LoVo (cell line): ENCODE data around the gene REP15.
A peak's percentile ranks its signal among the peaks of the same experiment; 100 is the strongest.
"Not testable (repeated sequence)": the region's sequence is repeated elsewhere in the genome, so short reads cannot be mapped to it uniquely, and the experiment has no call there.

ENCODE experiments used
- DNase-seq: peaks from one replicate; pipeline ENCODE4 v3.0.0-alpha.2; 2016; ENCODE audit warnings: low spot score

REP15 gene

DNA sequence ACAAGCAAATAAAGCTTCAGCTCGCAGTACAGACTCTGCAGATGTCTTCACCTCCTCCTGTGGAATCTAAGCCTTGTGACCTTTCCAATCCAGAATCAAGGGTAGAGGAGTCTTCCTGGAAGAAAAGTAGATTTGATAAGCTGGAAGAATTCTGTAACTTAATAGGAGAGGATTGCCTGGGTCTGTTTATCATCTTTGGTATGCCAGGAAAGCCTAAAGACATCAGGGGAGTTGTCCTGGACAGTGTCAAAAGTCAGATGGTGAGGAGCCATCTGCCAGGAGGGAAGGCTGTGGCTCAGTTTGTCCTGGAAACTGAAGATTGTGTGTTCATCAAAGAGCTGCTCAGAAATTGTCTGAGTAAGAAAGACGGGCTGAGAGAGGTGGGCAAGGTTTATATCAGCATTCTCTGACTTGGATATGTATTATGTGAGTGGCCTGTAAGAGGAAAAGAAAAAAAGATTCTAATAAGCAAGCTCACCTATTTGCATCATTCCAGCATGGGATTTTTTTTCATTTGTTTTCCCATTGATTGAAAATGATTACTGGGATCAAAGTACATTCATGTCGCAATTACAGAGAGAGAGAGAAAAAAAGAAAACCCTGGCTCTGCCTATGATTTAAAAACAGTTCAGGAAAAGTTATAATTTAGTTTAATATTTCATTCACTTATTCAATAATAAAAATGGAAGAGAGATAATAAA, 767 bp downstream of the REP15 start:
- DNase-seq: no peak

DNA sequence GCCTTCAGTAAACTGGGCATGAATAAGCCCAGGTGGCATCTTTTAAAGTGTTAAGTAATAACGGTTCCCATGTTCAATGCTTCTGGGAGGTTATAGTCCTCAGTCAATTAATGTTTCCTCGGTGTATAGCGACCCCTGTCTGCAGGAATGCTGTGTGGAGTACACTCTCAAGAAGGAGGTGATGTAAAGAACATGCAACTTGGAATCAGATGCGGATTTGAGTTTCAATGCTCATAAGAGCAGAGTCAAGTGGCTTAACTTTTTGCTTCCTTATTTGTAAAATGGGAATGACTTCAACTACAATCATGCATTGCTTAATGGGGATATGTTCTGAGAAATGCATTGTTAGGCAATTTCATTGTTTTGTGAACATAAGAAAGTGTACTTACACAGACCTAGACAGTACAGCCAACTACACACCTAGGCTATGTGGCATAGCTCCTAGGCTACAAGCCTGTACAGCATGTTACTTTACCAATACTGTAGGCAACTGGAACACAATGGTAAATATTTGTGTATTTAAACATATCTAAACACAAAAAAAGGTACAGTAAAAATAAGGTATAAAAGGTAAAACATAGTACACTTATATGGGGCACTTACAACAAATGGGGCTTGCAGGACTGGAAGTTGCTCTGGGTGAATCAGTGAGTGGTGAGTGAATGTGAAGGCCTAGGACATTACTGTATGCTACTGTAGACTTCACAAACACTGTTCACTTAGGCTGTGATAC, 7.6 kb downstream of the REP15 start:
- DNase-seq: peak; percentile 88

DNA sequence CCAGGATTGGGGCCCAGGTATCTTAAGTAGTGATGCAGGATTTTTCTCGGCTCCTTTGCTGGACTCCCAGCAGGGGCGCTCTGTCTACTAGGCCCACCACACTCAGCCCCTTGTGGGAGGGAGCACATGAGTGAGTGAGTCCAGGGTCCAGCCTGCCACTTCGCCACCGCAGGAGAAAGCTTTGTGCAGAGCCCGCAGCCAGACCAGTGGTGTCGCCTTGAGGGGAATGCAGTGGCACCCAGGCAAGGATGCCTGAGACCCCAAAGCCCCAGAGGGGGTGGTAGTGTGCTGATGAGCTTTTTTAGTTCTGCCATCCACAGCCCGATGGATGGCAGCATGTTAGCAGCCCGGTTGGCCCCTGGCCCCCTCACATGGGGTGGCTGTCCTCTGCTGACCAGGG, 9.0 kb downstream of the REP15 start:
- no peak for DNase-seq

DNA sequence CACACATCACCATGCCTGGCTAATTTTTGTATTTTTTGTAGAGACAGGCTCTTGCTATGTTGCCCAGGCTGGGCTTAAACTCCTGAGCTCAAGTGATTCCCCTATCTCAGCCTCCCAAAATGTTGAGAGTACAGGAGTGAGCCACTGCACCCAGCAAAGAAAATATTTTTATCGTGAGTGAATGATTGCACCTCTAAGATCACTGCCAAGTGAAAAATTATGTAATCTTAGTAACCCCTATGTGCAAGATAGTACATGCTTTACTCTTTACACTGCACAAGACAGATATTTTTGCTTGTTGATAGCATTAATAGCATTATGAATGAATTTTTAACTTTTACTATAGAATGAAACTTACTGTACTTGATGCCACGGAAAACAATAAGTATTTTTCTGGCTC, 11.0 kb downstream of the REP15 start:
- DNase-seq: no peak

DNA sequence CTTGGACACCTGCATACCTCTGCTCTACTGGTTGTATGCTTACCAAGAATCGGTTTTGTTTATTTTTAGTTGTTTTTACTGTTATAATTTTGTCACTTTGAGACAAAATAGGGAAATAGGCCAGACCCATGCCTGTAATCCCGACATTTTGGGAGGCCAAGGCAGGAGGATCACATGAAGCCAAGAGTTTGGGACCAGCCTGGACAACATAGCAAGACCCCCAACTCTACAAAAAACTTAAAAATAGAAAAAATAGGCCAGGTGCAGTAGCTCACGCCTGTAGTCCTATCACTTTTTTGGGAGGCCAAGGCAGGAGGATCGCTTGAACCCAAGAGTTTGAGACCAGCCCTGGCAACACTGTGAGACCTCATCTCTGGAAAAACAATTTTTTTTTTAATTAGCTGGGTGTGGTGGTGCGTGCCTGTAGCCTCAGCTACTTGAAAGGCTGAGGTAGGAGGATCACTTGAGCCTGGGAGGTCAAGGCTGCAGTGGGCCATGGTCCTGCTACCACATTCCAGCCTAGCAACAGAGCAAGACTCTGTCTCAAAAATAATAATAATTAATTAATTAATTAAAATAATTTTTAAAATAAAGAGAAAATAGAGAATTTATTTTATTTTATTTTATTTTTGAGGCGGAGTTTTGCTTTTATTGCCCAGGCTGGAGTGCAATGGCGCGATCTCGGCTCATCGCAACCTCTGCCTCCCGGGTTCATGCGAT, 13.1 kb downstream of the REP15 start:
- no peak for DNase-seq

DNA sequence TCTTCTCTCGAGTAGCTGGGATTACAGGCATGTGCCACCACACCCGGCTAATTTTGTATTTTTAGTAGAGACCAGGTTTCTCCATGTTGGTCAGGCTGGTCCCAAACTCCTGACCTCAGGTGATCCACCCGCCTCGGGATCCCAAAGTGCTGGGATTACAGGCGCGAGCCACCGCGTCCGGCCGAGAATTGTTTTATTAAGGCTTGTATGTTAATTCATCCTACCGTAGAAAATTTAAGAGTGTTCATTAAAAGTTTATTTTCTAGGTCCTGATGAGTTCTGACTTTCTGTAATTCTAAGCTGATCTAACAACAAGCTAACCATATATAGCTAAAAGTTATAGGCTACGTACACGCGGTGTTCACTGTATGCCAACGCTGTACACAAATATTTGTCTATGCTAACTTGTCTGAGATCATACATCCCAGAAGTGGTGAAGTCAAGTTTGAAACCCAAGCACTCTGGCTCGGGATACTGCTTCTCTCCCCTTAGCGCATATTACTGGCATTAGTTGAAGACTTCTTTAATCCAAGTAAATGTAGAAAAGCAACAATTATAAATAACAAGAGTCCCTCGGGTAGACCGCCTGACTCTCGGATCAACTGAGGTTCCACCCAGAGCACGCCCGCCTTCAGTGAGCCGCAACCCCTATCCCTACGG, 13.8 kb downstream of the REP15 start:
- peak; percentile 66 for DNase-seq

DNA sequence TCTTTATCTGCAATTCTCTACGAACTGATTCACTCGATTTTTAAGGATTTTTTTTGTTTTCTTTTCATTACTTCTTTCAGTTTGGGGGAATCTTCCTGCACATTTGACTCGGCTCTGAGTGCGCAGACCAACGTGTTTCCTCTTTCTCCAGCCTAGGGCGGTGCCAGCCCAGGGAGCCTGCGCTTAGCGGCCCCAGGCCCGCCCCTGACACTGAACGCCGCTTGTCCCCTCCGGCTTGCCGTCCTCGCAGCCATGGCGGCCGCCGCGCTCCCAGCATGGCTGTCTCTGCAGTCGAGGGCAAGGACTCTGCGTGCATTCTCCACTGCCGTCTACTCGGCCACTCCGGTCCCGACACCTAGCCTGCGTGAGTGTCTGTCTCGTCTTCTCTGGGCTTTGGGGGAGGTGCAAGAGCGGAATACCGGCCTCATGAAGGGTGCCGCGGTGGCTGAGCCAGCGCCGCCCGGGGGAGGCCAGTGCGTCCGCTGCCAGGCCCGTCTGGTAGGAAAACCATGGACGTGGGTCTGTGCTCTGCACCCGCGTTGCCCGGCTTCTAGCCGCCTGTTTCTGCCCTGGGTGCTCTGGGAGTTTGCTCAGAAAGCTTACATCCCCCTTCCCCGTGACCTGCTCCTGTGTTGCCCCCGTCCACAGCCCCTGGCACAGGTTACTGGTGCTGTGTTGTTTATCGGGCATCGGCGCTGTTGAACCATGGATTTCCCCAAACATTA, 14.5 kb downstream of the REP15 start, which contains the start of gene MRPS35:
Gene MRPS35, plus strand, starts transcription at position 241 of the 725 bp plus-strand sequence. Its CDS starts 12 bp downstream, at position 253.
- DNase-seq: peak; percentile 96

DNA sequence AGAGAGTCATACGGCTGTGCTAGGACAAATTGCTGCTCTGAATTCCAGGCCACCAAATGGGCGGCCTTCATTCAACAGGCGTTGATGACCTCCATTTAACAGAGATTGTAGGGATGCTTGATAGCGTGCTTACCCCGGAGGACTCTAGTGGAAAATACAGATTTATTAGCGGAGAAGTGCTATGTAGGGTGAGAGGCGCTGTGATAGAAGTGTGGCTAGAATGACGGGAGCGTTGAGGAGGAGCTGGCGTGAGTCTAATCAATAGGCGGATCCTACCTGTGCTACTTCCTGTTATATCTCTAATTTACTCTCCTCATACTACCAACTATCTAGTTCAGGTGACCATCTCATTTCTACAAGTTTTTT, 15.1 kb downstream of the REP15 start:
- DNase-seq: peak; percentile 52

DNA sequence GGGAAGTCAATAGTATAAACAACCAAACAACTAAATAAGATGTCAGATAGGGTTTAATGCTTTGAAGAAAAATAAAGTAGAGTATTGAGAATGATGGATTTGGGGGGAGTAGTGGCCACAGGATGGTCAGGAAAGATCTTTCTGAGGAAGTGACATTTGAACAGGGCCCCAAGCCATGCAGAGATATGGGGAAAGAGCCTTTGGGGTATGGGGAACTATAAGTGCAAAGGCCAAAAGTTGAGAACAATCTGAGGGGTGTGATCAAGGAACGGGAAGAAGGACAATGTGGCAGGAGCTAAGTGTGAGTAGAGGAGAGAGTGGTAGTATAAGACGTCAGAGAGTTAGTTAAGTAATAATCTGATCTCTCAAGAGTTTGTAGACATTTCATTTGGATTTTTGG, 15.7 kb downstream of the REP15 start:
- DNase-seq: no peak

DNA sequence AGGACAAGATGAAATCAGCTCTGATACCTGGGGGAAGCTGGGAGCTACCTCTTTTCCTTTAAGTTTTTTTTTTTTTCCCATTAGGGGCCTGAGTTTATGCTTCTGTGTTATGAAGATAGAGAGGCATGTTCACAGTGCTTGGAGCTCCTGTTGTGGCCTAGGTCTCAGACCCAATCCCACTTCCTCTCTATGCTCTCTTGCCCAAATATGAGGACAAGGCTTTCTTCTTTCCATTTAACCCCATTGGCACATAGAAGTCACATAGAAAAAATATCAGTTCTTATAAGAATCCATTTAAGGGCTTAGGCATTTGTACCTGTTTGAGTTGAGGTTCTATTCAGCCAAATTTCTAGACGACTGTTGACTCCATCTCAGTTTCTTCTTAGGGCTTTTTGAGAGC, 27.0 kb downstream of the REP15 start:
- DNase-seq: no peak

DNA sequence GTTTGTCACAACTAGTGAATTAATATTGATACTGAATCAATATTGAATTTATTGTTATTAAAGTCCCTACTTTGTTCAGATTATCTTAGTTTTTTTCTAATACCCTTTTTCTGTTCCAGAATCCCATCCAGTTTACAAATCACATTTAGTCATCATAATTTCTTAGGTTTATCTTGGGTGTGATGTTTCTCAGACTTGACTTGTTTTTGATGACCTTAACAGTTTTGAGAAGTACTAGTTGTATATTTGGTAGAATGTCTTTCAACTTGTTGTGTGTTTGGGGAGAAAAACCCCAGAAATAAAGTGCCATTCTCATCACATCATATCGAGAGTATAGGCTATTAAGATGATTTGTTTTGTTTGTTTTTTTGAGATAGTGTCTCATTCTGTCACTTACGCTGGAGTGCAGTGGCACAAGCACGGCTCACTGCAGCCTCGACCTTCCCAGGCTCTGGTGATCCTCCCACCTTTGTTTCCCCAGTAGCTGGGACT, 33.9 kb downstream of the REP15 start:
- no peak for DNase-seq

DNA sequence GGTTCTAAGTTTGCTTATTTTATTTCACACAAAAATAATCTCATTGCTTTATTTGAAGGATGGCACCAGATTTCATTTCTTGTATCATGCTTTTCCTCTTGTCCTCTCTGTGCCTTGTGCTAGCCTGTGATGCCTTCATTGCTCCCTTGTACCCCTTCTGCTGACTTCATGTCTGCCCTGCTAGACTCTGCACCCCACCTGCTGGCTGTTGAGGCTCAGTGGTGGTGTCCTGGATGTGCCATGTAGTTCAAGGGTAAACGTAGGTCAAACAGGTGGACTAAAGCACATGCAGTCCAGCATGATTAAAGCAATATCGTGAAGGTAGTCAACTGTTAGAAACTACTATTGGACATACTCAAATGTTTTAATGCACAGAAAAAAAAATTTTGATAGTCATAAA, 36.0 kb downstream of the REP15 start:
- DNase-seq: no peak

DNA sequence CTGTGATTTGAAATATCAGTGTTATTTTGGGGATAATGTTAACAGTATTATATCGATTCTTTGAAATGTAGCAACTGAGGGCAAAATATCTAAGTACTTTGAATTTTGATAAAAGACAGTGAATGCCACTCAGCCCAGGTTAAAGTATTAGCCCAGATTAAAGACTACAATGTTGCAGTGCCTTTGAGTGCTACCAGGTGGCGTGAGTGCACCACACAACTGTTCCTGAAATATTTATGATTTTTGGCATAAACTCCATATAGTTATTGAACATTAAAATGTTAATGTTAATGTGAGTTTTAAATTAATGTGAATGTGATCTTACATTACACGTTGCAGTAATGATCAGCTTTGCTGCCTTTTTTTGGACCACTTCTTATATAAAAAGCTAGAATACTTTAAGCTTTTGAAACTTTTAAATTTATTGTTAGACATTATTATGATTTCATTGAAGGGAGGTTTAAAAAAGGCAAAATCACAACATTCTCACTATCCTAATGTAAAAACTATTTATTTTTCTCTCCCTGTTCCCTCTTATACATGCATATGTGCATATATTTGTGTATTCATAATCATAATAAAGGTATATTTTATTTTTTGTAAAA, 36.9 kb downstream of the REP15 start:
- peak; percentile 66 for DNase-seq

DNA sequence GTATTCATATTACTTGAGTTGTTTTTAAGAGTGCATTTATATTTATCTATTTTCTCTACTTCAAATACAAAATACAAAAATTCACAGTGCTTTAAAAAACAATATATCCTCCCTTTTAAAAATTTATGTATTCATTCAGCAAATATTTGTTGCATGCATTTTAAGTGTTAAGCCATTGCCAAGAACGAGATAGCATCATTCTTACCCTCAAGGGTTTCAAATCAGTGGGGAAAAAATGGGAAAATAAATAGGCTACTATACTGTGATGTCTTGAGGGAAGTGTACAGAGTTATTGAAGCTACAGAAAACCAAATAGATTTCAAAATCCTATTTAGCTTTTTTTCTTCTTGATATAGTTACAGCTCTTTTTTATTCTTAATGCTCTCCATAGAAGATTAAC, 37.5 kb downstream of the REP15 start:
- DNase-seq: no peak

DNA sequence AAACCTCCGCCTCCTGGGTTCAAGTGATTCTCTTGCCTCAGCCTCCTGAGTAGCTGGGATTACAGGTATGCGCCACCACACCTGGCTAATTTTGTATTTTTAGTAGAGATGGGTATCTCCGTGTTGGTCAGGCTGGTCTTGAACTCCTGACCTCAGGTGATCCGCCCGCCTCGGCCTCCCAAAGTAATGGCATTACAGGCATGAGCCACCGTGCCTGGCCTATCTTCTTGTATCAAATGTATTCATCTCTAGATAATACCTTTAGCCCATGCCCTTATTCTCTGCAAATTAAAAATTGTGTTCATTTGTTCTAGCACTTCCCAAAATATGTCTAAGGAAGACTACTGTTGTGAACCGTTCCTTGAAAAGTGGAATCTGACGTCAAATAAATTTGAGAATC, 38.1 kb downstream of the REP15 start:
- not testable (repeated sequence) for DNase-seq

DNA sequence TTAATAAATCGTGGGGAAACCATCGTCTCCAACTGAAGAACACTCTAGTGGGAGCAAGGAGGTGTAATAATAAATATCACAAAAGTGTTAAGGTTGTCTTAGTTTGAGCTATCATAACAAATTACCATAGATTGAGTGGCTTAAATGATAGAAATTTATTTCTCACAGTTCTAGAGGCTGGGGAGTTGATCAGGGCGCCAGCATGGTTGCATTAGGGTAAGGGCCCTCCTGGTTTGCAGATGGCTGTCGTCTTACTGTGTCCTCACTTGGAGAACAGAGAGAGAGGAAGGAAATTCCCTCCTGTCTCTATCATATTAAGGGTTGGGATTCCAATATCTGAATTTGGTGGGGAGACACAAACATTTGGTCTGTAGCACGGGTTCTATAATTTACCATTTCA, 47.4 kb downstream of the REP15 start:
- no peak for DNase-seq

DNA sequence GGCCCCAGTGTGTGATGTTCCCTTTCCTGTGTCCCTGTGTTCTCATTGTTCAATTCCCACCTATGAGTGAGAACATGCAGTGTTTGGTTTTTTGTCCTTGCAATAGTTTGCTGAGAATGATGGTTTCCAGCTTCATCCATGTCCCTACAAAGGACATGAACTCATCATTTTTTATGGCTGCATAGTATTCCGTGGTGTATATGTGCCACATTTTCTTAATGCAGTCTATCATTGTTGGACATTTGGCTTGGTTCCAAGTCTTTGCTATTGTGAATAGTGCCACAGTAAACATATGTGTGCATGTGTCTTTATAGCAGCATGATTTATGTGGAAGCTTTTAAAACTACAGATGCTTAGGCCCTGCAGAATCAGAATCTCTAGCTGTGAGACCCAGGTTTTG, 49.5 kb downstream of the REP15 start:
- not testable (repeated sequence) for DNase-seq
